HepG2 (cell line): Measurements from ENCODE around the gene TLX1. TPM values are rescaled to one million over a fixed set of nuclear protein-coding genes. Genes with fewer than 3 reads are reported as not detected.

Source experiments
- ATAC-seq: fragments of 200-7000 bp; cut with Tn5 transposase; 3 replicates; pipeline ENCODE4 v1.9.1; 2020; ENCODE audit warnings: mild to moderate bottlenecking, moderate library complexity
- BruUV-seq: library from RNA; stranded (reverse); fragments of 400-500 nt; replicated peaks from 2 replicates; lab custom pipeline; 2021; lab: Mats Ljungman, UMichigan
- CTCF ChIA-PET: fragments of 300-600 bp; formaldehyde crosslinking; extraction: SDS; loops from one replicate; lab custom pipeline; 2021; ENCODE audit warnings: low total read pairs, inconsistent platforms, low intra/inter-chr PET ratio; lab: Yijun Ruan, JAX
- POLR2A ChIA-PET: fragments of 350-600 bp; sonication (Branson Sonifier 250); formaldehyde crosslinking; loops from one replicate; lab custom pipeline; 2020; ENCODE audit warnings: antibody characterized with exemption, inconsistent platforms; lab: Yijun Ruan, JAX
- DNase-seq: peaks from one replicate; pipeline ENCODE4 v3.0.0-alpha.2; 2015; ENCODE audit warnings: low spot score
- FAIRE-seq: peaks from 3 replicates; lab custom pipeline; 2011; peaks lifted over from hg19 to GRCh38; lab: Jason Lieb, UNC
- H2AFZ ChIP-seq: one replicate; pipeline ENCODE4 v1.6.1; 2011; ENCODE audit warnings: low read length, inconsistent platforms
- H3K27ac ChIP-seq: fragments of 300-600 bp; 3 replicates; pipeline ENCODE4 v1.8.0; 2011; ENCODE audit warnings: mixed run types, mild to moderate bottlenecking, mixed read lengths, low read length, inconsistent platforms; ENCODE audit not compliant: insufficient read depth; ENCODE audit errors: extremely low read length
- H3K27me3 ChIP-seq, 2 experiments: fragments of 200-600 bp in 1 of 2; 2 replicates in 1 of 2; 3 replicates in 1 of 2; pipeline versions ENCODE4 v1.6.0 to v1.8.0; 2011; ENCODE audit warnings: low read length in 2 of 2, mild to moderate bottlenecking in 2 of 2, moderate library complexity in 2 of 2, inconsistent platforms in 1 of 2; ENCODE audit not compliant: insufficient read depth in 2 of 2, control insufficient read depth in 1 of 2
- H3K36me3 ChIP-seq, 2 experiments: fragments of 200-600 bp in 1 of 2; replicated peaks in 1 of 2; 2 replicates in 1 of 2; 3 replicates in 1 of 2; pipeline versions ENCODE4 v1.5.1 to v1.8.0; 2011; ENCODE audit warnings: low read length in 2 of 2, inconsistent platforms in 1 of 2; ENCODE audit not compliant: insufficient read depth in 2 of 2, control insufficient read depth in 1 of 2
- H3K4me1 ChIP-seq: 2 replicates; pipeline ENCODE4 v1.5.1; 2012; ENCODE audit warnings: low read length, inconsistent platforms; ENCODE audit not compliant: insufficient read depth
- H3K4me2 ChIP-seq: 2 replicates; pipeline ENCODE4 v1.6.0; 2011; ENCODE audit warnings: low read depth, low read length, inconsistent platforms
- H3K4me3 ChIP-seq, 3 experiments: fragments of 200-600 bp in 1 of 3; sonication (generic), shearing (Covaris generic) in 1 of 3; replicated peaks in 1 of 3; 2 replicates each; pipeline ENCODE4 v1.5.1; 2011 to 2016; ENCODE audit warnings: low read length in 3 of 3, inconsistent platforms in 2 of 3, low read depth in 2 of 3, mild to moderate bottlenecking in 2 of 3, control low read depth in 1 of 3, mixed read lengths in 1 of 3; ENCODE audit not compliant: insufficient read depth in 1 of 3
- H3K79me2 ChIP-seq: one replicate; pipeline ENCODE4 v1.6.1; 2011; ENCODE audit warnings: low read length, inconsistent platforms; ENCODE audit not compliant: insufficient read depth
- H3K9ac ChIP-seq: 2 replicates; pipeline ENCODE4 v1.6.0; 2011; ENCODE audit warnings: mild to moderate bottlenecking, low read depth, low read length, inconsistent platforms; ENCODE audit not compliant: insufficient read depth
- H3K9me3 ChIP-seq: 2 replicates; pipeline ENCODE4 v1.5.1; 2012; ENCODE audit warnings: mild to moderate bottlenecking, low read length
- H4K20me1 ChIP-seq: 2 replicates; pipeline ENCODE4 v1.6.0; 2011; ENCODE audit warnings: inconsistent platforms, mild to moderate bottlenecking, low read length, moderate library complexity; ENCODE audit not compliant: insufficient read depth
- DNMT3B ChIP-seq: conservative IDR thresholded peaks from 2 replicates; pipeline ENCODE4 v1.6.1; 2016; ENCODE audit warnings: missing biosample characterization, control low read depth
- ELF4 ChIP-seq: sonication (generic); formaldehyde crosslinking; IDR thresholded peaks from 2 replicates; pipeline ENCODE4 v1.5.0; 2020; ENCODE audit warnings: missing genetic modification reagents, mild to moderate bottlenecking, moderate library complexity, borderline replicate concordance
- IRX3 ChIP-seq: sonication (generic); formaldehyde crosslinking; IDR thresholded peaks from 2 replicates; pipeline ENCODE4 v1.8.1; 2023; ENCODE audit warnings: mild to moderate bottlenecking, low read depth, missing genetic modification reagents, borderline replicate concordance
- ZC3H4 ChIP-seq: sonication (generic); formaldehyde crosslinking; IDR thresholded peaks from 2 replicates; pipeline ENCODE4 v1.4.0; 2020; ENCODE audit warnings: missing genetic modification reagents, borderline replicate concordance
- ZNF496 ChIP-seq: sonication (generic); formaldehyde crosslinking; IDR thresholded peaks from 2 replicates; pipeline ENCODE4 v1.8.1; 2023; ENCODE audit warnings: mild to moderate bottlenecking, moderate library complexity, missing genetic modification reagents; ENCODE audit not compliant: insufficient replicate concordance
- WGBS: methylation state at CpG from one replicate; pipeline ENCODE4 v1.1.6; 2017; ENCODE audit warnings: low lambda C conversion rate; 5-methylcytosine and 5-hydroxymethylcytosine counted together
- in situ Hi-C: cut with HindIII; loops from 2 replicates; pipeline ENCODE4 v1.10.0; 2017; ENCODE audit warnings: low pct_unique_long_range_greater_than_20kb; ENCODE audit not compliant: extremely low pct_ligation_motif_present
- intact Hi-C: fragments of 100-400 bp; cut with micrococcal nuclease; formaldehyde crosslinking; loops from one replicate; pipeline ENCODE4 v1.10.0; 2022; ENCODE audit not compliant: unreplicated experiment
- polyA plus RNA-seq, 8 experiments: library from polyadenylated mRNA; depleted of rRNA in 3 of 8; stranded (reverse) in 7 of 8; unstranded in 1 of 8; fragments of >200 nt; fragmentation: Illumina TruSeq in 4 of 8; extraction: Trizol in 4 of 8; gene quantifications; 2 replicates each; pipeline versions ENCODE4 v1.2.1 to v1.2.3, GENCODE V29; 2011 to 2016; ENCODE audit warnings: low read depth in 4 of 8, missing spikeins in 1 of 8, mixed read lengths in 1 of 8; ENCODE audit not compliant: insufficient read depth in 1 of 8
- total RNA-seq, 5 experiments: library from RNA; depleted of rRNA; stranded (reverse); fragments of >200 nt; fragmentation: Illumina TruSeq; extraction: Trizol; gene quantifications; 2 replicates each; pipeline ENCODE4 v1.2.3, GENCODE V29; 2016; ENCODE audit warnings: low read depth in 1 of 5
- TF ChIP-seq, protein P1 (sequence below): sonication (generic); formaldehyde crosslinking; IDR thresholded peaks from 2 replicates; pipeline ENCODE4 v1.8.0; 2022; ENCODE audit warnings: mild to moderate bottlenecking, missing genetic modification reagents, moderate library complexity
- TF ChIP-seq, protein P2 (sequence below): sonication (generic); formaldehyde crosslinking; IDR thresholded peaks from 2 replicates; pipeline ENCODE4 v1.5.1; 2020; ENCODE audit warnings: missing genetic modification reagents, mild to moderate bottlenecking, borderline replicate concordance
- TF ChIP-seq, protein P3 (sequence below): conservative IDR thresholded peaks from 2 replicates; pipeline ENCODE4 v1.6.1; 2018; ENCODE audit warnings: missing genetic modification reagents

Gene TLX1
- total and polyA plus RNA-seq, 2 of the 13 experiments (the other 11 are each of a cell fraction or from before 2014, with no cell fraction given), result 0.07 to 0.26 TPM

DNA sequence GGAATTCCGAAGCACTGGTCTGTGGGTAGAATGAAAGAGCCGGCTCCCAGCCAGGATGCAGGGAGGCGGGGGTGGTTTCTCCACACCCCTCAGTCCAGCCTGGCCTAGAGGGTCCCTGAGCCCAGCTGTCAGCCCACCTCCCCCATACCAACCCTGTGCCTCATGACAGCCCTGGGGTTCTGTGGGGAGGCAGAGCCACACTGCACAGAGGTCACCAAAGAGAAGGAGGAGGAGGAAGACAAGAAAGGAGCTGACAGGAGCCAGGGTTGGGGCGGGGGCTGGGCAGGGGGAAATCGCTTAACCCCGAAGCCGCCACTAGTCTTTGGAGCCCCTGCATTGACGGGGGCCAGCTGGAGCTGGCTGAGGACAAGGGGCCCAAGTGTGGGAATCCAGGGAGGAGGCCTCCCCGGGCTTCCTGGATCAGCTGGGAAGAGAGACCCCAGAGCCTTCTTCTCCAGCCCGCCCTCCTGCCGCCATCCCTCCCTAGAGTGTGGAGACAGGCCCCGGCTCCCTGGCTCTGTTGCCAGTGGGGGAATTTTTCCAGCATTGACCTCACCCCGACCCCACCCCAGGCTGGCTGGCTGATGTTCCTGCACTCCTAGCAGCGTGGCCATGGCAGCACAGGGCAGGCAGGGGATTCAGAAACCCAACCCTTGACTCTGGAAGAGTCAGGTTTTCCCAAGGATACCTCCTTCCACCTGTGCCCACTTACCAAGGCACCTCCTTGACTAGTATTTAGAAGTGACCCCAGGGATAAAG lies 36.8 kb upstream of the TLX1 start:
- H3K4me3 ChIP-seq, result no peak overlapping the region
- POLR2A ChIA-PET, result interaction anchor here (1.5 kb wide), 1 partner anchor 48 kb away, joined by 17 read pairs; no protein-coding TSS in a partner anchor
- no peak for TF ChIP-seq ELF4
- TF ChIP-seq, protein P1, sequence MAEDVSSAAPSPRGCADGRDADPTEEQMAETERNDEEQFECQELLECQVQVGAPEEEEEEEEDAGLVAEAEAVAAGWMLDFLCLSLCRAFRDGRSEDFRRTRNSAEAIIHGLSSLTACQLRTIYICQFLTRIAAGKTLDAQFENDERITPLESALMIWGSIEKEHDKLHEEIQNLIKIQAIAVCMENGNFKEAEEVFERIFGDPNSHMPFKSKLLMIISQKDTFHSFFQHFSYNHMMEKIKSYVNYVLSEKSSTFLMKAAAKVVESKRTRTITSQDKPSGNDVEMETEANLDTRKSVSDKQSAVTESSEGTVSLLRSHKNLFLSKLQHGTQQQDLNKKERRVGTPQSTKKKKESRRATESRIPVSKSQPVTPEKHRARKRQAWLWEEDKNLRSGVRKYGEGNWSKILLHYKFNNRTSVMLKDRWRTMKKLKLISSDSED, result no peak
- H3K79me2 ChIP-seq, result no peaks in the 10 kb centered on the region
- no peak for DNase-seq
- H3K9ac ChIP-seq, result no peak overlapping the region
- no peak overlapping the region for H2AFZ ChIP-seq
- in situ Hi-C loops, result no loop called here
- CTCF ChIA-PET, result interaction anchor here (3.1 kb wide), 1 partner anchor 48 kb away, joined by 65 read pairs; no protein-coding TSS in a partner anchor
- no peak for FAIRE-seq
- no TSS peak for BruUV-seq
- peaks cover 9 to 75% of the 10 kb centered on the region in 2 experiments; a peak in 4 of 5 replicates for H3K27me3 ChIP-seq
- intact Hi-C loops, result no loop called here
- H4K20me1 ChIP-seq, result no peaks in the 10 kb centered on the region
- WGBS, result 9% methylated on average over 8 of the region's 14 CpGs
- H3K4me2 ChIP-seq, result no peak overlapping the region
- H3K4me1 ChIP-seq, result peaks cover 22% of the 10 kb centered on the region
- H3K36me3 ChIP-seq, result no peaks in the 10 kb centered on the region
- no peaks in the 10 kb centered on the region for H3K9me3 ChIP-seq
- no peak for ATAC-seq
- no peak overlapping the region for H3K27ac ChIP-seq

DNA sequence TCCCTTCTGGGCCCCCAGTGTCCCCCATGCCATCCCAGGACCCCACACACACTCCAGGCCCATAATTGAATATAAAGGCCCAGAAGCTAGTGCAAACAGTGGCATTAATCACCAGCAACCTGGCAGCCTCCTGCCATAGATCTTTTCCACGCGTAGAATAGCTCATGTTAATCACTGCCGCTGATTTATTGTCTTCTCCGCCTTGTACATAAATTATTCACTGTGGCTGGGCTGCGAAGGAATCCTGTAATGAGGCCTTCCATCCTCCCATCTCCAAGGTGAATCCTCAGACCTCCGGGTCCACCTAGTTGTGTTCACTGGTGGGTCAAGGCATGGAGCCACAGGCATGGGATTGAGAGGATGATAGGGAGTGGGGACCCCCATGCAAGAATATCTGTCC lies 36.1 kb upstream of the TLX1 start:
- BruUV-seq, result no TSS peak
- no peaks in the 10 kb centered on the region for H3K79me2 ChIP-seq
- intact Hi-C loops, result loop anchor here (1.0 kb wide), 1 partner anchor 47 kb away; no protein-coding TSS in a partner anchor
- ChIA-PET POLR2A (interaction anchor here (1.5 to 1.8 kb wide), 2 partner anchors 18 to 47 kb away, joined by 13 to 17 read pairs; no protein-coding TSS in a partner anchor), CTCF (interaction anchor here (1.1 to 3.1 kb wide), 2 partner anchors 47 to 53 kb away, joined by 3 to 65 read pairs; no protein-coding TSS in a partner anchor)
- WGBS, result 88% methylated on average over 6 of the region's 6 CpGs
- no peak overlapping the region for H3K27ac ChIP-seq
- H4K20me1 ChIP-seq, result no peaks in the 10 kb centered on the region
- H3K9ac ChIP-seq, result no peak overlapping the region
- in situ Hi-C loops, result loop anchor here (5.0 kb wide), 1 partner anchor 47 kb away; no protein-coding TSS in a partner anchor
- no peak overlapping the region for H3K4me2 ChIP-seq
- no peaks in the 10 kb centered on the region for H3K36me3 ChIP-seq
- H3K27me3 ChIP-seq, result peaks cover 8 to 71% of the 10 kb centered on the region in 2 experiments; a peak in 4 of 5 replicates
- no peak for FAIRE-seq
- no peak for ATAC-seq
- H3K4me3 ChIP-seq, result no peak overlapping the region
- DNase-seq, result no peak
- H3K9me3 ChIP-seq, result no peaks in the 10 kb centered on the region
- TF ChIP-seq ZC3H4 (CRISPR knock-in tag) (no peak), IRX3 (no peak), ZNF496 (CRISPR knock-in tag) (no peak), DNMT3B (CRISPR knock-in tag) (no peak)
- TF ChIP-seq, protein P2, sequence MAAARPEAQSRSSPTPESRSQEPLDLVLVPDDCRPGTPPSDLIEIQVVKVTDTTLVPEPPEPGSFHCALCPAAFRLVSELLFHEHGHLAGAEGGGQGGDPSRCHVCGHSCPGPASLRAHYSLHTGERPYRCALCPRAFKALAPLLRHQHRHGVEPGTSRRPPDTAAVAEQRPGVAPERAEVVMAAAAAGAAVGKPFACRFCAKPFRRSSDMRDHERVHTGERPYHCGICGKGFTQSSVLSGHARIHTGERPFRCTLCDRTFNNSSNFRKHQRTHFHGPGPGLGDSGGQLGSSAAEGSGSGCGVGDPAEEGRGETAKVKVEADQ (CRISPR knock-in tag), result no peak
- TF ChIP-seq, protein P3, sequence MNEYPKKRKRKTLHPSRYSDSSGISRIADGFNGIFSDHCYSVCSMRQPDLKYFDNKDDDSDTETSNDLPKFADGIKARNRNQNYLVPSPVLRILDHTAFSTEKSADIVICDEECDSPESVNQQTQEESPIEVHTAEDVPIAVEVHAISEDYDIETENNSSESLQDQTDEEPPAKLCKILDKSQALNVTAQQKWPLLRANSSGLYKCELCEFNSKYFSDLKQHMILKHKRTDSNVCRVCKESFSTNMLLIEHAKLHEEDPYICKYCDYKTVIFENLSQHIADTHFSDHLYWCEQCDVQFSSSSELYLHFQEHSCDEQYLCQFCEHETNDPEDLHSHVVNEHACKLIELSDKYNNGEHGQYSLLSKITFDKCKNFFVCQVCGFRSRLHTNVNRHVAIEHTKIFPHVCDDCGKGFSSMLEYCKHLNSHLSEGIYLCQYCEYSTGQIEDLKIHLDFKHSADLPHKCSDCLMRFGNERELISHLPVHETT, result no peak
- H3K4me1 ChIP-seq, result peaks cover 22% of the 10 kb centered on the region
- H2AFZ ChIP-seq, result no peak overlapping the region
